GM18861 (cell line): ENCODE results near the gene CCDC9.
A peak's percentile ranks its signal among the peaks of the same experiment; 100 is the strongest.
"Not testable (repeated sequence)": the region's sequence is repeated elsewhere in the genome, so short reads cannot be mapped to it uniquely, and the experiment has no call there.

Source experiments
- ATAC-seq: cut with Tn5 transposase; IDR thresholded peaks from one replicate; pipeline ENCODE4 v1.9.1; 2021; ENCODE audit not compliant: unreplicated experiment

Gene CCDC9

GRCh38 chr19:47258895-47259555 is 2.7 kb downstream of the CCDC9 start:
- no peak for ATAC-seq

DNA sequence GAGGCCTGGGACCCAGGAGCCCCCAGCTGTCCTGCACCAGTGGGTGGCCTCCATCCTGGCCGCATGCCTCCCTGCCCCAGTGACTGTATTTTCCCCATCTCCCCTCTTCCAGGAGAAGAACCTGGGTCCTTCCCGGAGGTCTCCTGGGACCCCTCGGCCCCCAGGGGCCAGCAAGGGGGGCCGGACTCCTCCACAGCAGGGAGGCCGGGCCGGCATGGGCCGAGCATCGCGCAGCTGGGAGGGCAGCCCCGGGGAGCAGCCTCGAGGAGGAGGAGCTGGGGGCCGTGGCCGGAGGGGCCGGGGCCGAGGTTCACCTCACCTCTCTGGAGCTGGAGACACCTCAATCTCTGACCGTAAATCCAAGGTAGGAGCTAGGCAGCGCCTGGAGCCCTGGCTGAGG is 4.2 kb downstream of the CCDC9 start:
- ATAC-seq = no peak

GRCh38 chr19:47261946-47262793 is 5.8 kb downstream of the CCDC9 start:
- ATAC-seq = peak; percentile 68

DNA sequence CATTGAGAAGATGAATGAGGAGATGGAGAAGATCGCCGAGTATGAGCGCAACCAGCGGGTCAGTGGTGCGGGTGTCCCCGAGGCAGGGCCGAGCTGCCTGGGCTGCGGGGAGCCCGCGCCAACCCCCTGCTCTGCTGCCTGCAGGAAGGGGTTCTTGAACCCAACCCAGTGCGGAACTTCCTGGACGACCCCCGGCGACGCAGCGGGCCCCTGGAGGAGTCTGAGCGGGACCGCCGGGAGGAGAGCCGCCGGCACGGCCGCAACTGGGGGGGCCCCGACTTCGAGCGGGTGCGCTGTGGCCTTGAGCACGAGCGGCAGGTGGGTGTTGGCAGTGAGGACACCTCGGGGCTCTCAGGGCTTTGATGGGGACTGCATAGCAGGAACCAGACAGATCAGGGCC is 8.3 kb downstream of the CCDC9 start:
- no peak for ATAC-seq

- no peak for ATAC-seq
These were observed 10.1 kb downstream of the CCDC9 start for GRCh38 chr19:47266401-47266941.

DNA sequence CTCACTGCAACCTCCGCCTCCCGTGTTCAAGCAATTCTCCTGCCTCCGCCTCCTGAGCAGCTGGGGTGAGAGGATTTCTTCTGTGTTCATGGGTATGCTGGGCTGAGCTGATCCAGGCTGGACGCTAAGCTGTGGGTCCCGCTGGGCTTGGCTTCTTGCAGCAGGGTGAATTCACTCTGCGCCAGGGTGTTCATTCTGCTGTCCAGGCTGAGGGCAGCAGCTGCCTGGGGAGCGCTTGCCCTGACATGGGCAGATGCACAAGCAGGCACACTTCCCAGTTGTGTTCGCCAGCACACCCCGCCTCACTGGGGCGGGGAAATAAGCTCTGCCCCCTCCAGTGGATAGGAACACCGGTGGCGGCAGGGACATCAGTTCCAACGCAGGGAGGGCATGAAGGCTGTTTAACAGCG is 11.0 kb downstream of the CCDC9 start:
- ATAC-seq = no peak

DNA sequence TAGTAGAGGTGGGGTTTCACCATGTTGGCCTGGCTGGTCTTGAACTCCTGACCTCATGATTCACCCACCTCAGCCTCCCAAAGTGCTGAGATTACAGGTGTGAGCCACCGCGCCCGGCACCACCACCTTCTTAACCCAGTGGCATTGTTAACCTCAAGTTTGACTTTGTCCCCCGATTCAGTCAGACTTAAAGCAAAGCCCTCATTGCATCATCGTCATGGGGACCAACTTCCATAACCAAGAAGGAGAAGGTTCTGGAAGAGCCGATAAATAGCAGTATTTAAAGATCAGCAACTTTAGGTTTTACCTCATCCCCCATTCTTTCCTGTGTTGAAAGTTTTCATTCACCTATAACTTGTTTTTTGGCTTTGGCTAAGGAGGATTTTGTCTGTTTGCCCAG is 11.7 kb downstream of the CCDC9 start:
- no peak for ATAC-seq

GRCh38 chr19:47269596-47269995 is 13.3 kb downstream of the CCDC9 start:
- no peak for ATAC-seq

DNA sequence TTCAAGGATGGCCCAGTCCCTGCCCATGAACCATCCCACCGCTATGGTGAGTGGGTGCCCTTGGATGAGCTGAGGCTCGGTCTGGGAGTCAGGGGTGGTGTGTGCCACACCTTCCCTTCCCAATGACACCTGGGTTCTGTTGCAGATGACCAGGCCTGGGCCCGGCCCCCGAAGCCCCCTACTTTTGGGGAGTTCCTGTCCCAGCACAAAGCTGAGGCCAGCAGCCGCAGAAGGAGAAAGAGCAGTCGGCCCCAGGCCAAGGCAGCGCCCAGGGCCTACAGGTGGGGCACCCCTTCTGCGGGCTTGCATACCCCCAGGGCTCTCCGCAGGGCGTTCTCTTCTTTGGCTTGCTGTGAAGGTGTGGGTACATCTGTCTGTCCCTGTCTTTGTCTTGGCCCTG is 14.1 kb downstream of the CCDC9 start:
- ATAC-seq = no peak

GRCh38 chr19:47271949-47272348 is 15.6 kb downstream of the CCDC9 start:
- no peak for ATAC-seq

GRCh38 chr19:47272448-47273312 is 16.4 kb downstream of the CCDC9 start:
- no peak for ATAC-seq

GRCh38 chr19:47273313-47274070 is 17.2 kb downstream of the CCDC9 start:
- peak; percentile 48 for ATAC-seq

GRCh38 chr19:47274071-47274890 is 18.0 kb downstream of the CCDC9 start, which contains the start of gene INAFM1:
INAFM1 (plus strand) TSS chr19:47274885; CDS start chr19:47274920, 35 bp downstream.
- peak; percentile 41 for ATAC-seq

DNA sequence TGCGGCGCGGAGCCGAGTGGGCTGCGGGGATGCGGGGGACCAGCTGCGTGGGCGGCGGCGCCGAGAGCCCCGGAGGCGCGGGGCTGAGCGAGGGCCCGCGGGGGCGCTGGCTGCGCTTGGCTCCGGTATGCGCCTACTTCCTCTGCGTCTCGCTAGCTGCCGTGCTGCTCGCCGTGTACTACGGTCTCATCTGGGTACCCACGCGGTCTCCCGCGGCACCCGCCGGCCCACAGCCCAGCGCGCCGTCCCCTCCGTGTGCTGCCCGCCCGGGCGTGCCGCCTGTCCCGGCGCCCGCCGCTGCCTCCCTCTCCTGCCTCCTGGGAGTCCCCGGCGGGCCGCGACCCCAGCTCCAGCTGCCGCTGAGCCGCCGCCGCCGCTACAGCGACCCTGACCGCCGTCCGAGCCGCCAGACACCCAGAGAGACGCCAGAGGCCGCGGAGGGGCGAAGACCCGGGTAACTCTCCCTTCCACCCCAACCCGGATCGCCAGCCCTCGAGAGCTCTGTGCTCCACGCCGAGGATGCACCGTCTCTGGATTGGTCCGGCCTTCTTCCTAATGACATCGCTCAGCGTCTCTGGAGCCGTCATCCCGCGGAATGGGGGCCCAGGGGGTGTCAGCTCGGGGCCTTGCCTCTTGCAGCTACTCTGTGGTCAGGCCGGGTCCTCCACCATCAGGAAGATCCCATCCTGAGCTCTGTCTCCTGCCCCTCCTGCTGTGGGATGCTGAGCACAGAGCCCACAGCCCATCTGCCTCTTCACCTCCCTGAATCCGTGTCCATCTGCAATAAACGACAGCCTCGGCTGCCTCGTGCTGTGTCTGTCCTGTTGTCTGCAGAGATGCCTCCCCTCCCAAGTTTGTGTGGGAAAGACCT is 18.8 kb downstream of the CCDC9 start:
- no peak for ATAC-seq

- no peak for ATAC-seq
These were observed 19.6 kb downstream of the CCDC9 start for GRCh38 chr19:47275791-47276461.

GRCh38 chr19:47276513-47276912 is 20.2 kb downstream of the CCDC9 start:
- ATAC-seq = not testable (repeated sequence)

DNA sequence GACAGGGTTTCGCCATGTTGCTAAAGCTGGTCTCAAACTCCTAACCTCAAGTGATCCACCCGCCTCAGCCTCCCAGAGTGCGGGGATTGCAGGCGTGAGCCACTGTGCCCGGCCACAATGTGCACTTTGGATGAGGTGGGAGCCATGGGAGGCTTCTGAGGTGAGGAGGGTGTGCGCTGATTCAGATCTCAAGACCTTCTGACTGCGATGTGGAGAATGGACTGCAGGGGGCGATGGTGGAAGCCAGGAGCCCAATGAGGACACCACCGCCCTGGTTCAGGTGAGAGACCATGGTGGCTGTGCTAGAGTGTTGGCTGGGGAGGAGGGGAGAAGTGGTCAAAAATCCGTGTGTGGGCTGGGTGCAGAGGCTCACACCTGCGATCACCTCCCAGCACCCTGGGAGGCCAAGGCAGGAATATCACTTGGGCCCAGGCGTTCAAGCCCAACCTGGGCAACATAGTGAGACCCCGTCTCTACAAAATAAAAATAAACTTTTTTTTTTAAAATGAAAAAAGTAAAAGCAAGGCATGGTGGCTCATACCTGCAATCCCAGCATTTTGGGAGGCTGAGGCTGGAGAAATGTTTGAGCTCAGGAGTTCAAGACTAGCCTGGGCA is 24.0 kb downstream of the CCDC9 start:
- ATAC-seq = no peak
